ENCODE results near the gene SLC2A10. TPM values are rescaled to one million over a fixed set of nuclear protein-coding genes. Genes with fewer than 3 reads are reported as not detected.
"Not testable (repeated sequence)": the region's sequence is repeated elsewhere in the genome, so short reads cannot be mapped to it uniquely, and the experiment has no call there.

Gene SLC2A10
- 10 to 100 TPM; 16.1 to 17.6 (median 16.8) TPM for polyA plus RNA-seq (ENCODE audit: insufficient read length in 4 of 4)

DNA sequence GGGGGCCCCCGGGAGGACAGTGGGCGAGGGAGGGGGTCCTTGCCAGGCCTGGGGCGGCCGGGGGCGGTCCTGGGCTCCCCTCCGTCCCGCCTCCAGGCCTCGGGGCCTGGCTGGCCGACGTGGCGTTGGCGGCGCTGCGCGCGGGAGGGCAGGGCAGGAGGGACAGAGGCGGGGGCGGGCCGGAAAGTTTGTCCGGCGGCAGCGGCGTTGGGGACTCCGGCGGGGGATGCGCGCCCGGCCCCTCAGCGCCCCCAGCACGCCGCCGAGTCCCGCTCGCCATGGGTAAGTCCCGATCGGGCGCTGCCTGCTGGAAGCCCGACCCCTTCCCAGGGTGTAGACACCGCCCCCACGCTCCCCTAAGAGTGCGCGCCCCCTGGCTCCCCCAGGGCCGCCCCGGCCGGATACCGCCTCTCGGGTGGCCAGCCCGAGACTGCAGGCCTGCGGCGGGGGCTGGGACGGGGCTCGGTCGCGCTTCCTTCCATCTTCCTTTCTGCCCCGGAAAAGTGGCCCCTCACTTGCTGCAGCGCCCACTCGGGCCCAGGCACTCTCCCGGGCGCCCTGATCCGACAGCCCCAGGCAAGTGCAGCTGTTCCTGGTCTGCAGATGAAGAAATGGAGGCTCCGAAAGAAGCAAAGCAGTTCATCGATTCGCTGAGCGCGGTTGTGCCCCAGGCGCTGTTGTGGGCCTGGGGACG is at the start of gene SLC2A10:
SLC2A10 (plus strand) TSS at position 191 of the 694 bp plus-strand sequence; CDS start at position 279, 88 bp downstream.
- DNase-seq (ENCODE audit: low read depth in 4 of 4, low spot score in 2 of 4) = peak; percentile 21 to 59 (median 52)

DNA sequence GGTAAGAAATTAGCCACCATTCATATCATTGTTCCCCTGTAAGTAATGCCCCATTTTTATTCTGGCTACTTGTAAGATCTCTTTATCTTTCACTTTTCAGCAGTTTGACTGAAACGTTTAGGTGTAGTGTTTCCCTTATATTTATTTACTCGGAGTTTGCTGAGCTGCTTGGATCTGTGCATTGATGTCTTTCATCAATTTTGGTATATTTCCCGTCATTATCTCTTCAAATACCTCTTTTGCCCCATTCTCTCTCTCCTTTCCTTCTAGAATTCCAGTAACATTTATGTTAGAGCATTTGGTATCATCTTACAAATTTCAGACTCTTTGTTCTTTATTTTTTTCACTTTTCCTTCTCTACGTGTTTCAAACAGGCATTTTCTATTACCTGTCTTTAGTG is 49.0 kb upstream of the SLC2A10 start:
- no peak for DNase-seq (ENCODE audit: low read depth in 4 of 4, low spot score in 2 of 4)

DNA sequence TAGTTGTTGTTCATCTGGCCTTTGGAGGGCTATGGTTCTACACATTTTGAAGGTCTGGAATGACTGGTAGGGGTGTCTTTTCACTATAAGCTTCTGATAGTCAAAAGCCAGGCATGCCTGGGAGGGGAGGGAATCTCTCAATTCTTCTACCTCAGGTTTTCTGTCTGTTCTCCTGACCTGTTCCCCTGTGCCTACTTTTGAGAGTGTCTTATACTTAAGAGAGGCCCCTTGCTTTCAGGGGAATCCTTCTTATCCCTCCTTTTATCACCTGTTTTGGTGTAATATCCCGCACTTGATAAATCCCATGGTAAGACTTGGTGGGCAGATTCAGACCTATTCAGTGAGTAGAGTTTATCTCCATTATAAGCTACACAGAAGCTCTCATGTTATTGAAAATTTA is 47.8 kb upstream of the SLC2A10 start:
- DNase-seq (ENCODE audit: low read depth in 4 of 4, low spot score in 2 of 4) = no peak

DNA sequence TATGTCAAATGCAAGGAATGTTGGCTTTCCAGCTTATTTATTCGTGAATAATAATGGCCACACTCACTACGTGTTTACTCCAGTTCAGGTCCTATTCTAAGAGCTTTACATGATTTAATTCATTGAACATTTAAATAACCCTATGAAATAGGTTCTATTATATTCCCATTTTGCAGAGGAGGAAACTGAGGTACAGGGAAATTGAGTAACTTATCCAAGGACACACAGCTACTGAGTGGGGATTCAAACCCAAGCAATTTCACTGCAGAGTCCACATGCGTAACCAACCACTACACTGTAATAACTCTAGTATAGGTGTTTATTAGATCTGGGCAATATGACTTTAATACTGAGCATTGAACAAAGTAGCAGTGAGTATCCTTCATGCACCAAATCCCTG is 45.9 kb upstream of the SLC2A10 start:
- no peak for DNase-seq (ENCODE audit: low read depth in 4 of 4, low spot score in 2 of 4)

DNA sequence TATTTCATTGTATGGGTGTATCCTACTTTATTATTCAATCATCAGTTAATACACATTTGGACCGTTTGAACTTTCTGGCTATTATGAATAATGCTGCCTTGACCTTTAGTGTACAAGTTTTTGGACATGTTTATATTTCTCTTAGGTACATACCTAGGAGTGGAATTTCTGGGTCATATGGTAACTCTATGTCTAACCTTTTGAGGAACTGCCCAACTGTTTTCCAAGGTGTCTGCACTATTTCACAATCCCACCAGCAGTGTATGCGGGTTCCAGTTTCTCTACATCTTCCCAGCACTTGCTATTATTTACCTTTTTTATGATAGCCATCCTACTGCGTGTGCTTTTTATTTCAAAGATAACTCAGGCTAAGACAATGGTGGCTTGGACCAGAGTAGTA is 43.8 kb upstream of the SLC2A10 start:
- no peak for DNase-seq (ENCODE audit: low read depth in 4 of 4, low spot score in 2 of 4)

DNA sequence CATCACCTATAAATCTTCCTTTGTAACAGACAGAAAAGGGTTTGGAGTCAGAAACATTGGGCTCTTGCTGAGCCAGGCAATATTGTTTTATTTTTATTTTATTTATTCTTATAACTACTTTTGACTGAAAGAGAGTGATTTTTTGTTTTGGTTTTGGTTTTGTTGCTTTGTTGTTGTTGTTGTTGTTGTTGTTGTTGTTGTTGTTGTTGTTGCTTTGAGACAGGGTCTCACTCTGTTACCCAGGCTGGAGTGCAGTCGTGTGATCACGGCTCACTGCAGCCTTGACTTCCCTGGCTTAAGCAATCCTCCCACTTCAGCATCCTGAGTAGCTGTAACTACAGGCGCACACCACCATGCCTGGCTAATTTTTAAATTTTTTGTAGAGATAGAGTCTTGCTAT is 43.1 kb upstream of the SLC2A10 start:
- DNase-seq (ENCODE audit: low read depth in 4 of 4, low spot score in 2 of 4) = no peak

DNA sequence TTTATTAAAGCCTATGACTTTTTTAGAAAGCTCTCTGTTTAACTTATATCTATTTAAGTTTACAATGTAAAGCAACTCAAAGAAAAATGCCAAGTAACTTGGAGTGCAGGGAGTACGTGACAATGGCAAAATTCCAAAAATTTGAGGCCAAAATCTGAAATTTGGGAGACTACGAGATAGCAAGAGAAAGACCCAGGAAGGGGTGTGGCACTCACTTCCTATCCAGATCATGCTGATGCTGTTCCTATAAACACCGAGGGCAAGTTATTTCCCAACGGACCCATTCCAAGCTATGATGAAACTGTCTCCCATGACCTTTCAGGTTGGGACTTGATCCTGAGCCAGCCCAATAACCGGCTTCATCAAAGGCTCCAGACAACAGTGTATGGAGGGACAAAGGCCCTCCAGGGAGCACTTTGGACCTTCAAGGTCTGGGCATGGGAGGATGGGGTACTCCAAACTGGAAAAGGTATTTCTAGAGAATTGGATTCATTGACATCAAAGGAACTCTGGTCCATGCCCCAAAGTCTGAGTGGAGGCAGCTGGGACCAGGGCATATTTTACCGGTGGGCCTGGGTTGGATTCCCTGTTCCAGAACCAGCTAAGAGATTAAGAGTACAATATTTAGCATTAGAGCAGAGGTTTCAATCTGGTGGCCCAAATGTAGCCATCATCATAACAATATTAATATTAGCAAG is 42.5 kb upstream of the SLC2A10 start:
- DNase-seq (ENCODE audit: low read depth in 4 of 4, low spot score in 2 of 4) = no peak

DNA sequence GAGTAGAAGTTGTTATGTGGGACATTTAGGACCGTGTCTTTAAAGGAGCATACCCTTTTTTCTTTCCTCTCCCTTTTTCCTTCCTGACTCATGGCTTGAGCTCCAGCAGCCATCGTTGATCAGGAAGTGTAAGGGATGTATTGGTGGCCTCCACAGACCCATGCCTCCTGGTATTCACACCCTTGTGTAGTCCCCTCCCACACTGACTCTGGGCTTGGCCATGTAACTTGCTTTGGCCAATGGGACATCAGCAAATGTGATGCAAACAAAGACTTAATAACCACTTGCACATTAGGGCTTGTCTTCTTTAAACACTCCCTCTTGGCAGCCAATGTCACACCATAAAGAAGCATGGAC is 39.2 kb upstream of the SLC2A10 start:
- no peak for DNase-seq (ENCODE audit: low read depth in 4 of 4, low spot score in 2 of 4)

DNA sequence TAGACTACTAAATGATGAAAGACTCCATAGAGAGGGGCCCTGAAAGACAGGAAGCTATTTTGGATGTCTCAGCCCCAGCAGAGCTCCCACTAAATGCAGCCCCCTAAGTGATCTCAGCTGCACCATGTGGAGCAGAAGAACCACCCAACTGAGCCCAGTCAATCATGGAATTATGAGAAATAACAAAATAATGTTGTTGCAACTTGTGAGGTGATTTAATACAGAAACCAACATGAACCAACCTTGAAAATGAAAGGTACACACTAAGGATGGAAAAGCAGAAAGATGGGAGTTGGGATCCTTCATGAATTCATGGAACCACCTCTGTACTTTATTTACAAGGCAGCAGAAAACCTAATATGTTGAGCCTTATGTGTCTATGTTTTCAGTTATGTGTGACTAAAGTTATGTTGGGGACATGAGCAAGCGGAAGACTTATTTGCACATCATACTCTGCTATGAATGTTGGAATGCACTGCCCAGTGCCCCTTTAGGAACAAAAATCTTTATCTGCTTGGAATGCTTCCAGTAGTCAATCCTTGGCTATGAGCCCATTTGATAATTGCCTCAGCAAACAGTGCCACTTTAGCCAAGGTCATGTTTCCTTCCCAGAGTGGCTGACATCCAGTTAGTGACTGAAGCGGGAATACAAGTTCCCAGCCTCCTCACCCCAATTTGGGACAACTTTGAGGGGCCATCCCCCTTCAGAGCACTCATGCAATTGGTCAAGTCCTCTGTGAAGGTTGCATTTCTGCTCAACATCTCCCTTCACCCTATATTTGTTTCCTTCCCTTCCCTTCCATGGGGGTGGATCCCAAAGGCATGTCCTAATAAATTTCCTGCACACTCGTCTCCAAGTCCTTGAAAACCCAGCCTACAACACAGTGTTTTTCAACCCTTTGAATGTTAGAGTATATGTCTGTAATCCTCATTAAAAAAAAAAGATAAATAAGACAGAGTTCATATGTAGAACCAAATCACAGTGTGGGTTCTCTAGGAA is 38.6 kb upstream of the SLC2A10 start:
- no peak for DNase-seq (ENCODE audit: low read depth in 4 of 4, low spot score in 2 of 4)

DNA sequence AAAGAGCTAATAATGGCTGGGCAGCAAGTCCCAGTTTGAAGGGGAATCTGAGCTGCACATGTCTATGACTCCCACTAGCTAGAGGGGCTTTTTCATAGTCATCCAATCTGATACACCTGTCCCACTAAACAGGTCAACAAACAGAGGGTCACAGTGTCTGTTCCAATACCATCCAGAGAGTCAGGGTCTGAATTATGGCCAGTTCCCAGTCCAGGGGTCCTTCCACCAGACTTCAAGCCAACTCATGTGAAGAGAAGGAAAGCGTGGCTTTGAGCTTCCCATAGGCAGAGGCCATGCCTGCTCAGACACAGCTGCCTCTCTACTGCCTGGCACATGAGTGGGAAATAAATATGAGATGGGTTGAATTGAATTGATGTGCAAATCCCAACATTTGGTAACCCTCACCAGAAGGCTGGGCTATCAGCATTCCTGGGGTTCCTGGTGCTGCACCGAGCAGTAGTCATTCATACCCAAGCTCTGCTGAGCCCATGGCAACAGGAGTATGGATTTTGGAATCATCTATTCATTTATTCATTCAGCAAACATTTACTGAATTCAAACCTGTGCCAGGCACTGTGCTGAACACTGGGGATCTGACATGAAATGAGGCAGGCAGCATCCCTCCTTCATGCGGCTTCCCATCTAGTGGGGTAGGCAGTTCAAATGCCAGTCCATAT is 37.4 kb upstream of the SLC2A10 start:
- no peak for DNase-seq (ENCODE audit: low read depth in 4 of 4, low spot score in 2 of 4)

DNA sequence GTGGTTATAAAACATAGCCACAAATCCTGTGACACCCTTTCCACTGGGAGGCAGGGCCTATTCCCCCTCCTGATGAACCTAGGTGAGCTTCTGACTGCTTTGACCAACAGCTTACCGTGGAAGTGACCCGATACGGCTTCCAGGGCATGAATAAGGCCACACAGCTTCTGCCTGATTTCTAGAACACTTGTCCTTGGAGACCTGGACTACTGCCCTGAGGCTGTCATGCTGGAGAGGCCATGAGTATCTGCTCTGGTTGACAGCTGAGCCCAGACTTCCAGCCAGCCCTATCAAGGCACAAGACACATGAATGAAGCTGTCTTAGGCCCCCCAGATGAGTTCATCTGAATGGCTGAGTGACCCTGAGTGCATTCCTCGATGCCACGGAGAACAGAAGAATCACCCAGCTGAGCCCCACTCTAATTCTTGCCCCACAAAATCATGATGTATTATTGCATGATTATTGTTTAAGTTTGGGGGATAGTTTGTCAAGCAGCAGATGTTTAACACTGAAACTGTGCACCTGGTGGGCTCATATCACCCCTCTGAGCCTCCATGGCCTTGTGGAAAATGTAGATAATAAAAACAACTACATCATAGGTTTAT is 36.8 kb upstream of the SLC2A10 start:
- no peak for DNase-seq (ENCODE audit: low read depth in 4 of 4, low spot score in 2 of 4)

DNA sequence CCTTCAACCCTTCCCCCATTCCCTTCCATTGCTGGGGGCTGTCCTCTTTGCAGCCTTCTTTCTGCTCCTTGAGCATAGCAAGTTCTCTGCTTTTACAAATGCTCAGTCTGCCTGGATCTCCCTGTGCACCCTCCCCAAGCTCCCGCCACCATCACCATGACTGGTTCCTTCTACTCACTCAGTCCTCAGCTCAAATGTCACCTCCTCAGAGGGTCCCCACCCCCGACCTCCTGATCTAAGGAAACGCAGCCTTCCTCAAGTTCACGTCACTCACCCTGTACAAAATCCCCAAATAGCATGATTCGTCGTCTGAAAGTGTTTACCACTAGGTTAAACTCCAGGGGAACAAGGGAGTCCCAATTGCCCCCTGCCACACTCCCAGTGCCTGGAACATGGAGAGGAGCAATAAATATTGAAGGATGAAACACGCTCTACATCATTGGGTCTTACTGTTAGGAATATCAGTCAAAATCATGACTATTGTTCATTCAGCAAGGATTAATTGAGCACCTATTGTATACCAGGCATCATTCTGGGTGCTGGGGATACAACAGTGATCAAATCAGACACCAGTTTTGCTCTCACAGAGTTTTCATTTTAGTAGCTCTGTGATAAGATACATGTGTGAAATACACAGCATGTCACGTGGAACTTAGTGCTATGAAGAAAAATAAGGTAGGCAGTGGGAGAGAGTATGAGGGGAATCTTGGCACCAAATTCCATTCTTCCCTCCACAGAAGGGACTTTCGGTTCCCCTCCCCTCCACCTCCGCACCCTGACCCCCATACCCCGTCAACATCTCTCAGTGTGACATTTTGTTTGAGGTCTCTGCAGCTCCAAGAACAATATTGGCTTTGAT is 35.8 kb upstream of the SLC2A10 start:
- DNase-seq (ENCODE audit: low read depth in 4 of 4, low spot score in 2 of 4) = no peak

DNA sequence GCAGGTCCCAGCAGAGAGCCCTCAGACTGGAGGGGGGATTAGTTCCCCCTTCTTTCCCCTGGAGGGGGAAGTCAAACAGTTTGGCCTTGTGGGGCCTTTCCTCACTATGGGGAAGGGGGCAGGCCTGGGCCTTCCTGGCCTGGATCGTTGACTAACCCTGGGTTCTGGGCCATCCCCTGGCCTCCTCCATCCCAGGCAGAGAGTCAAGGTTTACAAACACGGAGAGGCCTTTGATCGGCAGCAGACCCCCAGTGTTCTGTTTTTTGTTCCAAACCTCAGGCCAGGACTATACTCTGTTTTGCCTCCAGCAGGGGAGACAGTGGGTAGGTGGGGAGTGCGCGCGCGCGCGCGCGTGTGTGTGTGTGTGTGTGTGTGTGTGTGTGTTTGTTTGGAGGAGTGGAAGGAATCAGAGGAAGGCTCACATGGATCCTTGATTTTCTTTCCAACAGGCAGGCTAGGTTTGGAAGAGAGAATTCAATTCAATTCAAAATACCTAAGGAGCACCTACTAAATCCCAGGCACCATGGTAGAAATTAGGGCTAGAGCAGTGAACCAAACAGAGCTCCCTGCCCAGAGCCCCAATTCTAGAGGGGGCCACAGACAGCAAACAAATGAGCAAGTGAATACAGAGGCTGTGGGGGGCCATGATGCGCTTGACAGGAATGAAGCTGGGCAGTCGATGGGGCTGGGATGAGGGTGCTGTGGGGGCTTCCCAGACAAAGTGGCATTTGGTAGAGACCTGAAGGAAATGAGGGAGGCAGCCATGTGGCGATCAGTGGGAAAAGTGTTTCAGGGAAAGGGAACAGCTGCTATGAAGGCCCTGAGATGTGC is 35.0 kb upstream of the SLC2A10 start:
- no peak for DNase-seq (ENCODE audit: low read depth in 4 of 4, low spot score in 2 of 4)

DNA sequence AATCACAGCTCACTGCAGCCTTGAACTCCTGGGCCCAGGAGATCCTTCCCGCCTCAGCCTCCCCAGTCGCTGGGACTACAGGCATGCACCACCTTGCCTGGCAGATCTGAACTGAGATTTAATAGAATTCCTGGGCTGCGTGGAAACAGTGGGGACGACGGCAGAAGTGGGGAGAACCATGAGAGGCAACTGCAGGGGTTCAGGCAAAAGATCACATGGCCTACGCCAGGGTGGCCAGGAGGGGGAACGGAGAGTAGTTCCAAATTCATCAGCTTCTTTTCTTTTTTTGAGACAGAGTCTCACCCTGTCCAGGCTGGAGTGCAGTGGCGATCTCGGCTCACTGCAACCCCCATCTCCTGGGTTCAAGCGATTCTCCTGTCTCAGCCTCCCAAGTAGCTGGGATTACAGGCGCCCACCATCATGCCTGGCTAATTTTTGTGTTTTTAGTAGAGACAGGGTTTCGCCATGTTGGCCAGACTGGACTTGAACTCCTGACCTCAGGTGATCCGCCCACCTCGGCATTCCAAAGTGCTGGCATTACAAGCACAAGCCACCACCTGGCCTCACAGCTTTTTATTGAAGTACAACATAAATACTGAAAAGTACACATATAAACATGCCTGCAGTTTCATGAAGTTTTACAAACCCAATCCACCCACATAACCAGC is 32.7 kb upstream of the SLC2A10 start:
- not testable (repeated sequence) for DNase-seq (ENCODE audit: low read depth in 4 of 4, low spot score in 2 of 4)

DNA sequence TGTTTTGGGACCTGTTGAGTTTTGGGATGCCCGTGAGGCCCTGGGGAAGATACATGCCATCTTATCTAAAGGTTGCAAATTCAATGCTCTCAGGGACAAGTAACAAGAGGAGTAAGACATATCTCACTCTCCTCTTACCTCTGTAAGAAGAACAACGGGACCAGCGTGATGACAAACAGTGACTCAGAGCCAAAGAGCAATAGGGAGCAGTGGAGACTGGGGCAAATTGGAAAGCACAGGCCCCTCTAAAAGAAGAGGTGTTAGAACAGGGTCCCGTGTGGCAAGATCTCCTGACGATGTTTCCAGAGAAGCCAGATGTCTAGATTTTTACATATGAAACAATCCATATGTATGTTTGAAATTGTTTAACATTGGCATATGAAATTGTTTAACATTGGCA is 31.8 kb upstream of the SLC2A10 start:
- no peak for DNase-seq (ENCODE audit: low read depth in 4 of 4, low spot score in 2 of 4)

DNA sequence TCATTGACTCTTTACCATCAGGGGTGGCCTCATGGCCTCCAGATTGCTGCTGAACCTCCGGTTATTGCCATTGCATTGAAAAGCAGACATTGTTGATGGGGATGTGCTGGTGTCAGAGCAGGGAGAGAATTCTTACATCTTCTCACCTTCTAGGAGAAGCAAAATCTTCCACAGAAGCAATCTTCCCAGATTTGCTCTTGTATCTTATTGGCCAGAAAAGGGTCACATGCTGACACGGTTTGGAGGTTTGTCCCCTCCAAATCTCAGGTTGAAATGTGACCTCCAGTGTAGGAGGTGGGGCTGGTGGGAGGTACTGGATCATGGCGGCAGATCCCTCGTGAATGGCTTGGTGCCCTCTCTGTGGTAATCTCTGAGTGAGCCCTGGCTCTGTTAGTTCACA is 30.9 kb upstream of the SLC2A10 start:
- DNase-seq (ENCODE audit: low read depth in 4 of 4, low spot score in 2 of 4) = no peak

DNA sequence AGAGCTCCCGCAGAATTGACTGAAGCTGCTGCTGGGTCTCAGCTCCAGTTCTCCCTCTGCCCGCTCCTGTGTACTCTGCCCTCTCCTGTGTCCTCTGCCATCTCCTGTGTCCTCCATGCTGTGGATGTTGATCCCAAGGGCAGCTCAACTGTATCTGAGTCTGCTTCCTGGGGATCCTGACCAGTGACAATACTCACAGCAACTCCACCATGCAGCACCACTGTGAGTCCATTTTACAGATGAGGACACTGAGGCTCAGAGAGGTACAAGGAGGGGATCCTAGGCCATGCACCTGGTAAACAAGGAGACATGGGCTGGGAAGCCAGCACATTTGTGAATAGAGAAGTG is 28.8 kb upstream of the SLC2A10 start:
- no peak for DNase-seq (ENCODE audit: low read depth in 4 of 4, low spot score in 2 of 4)
